Heart right ventricle (tissue), 16 donors: ENCODE results near the gene ESM1. TPM values are rescaled to one million over a fixed set of nuclear protein-coding genes. Genes with fewer than 3 reads are reported as not detected.

Experiments used
- ATAC-seq, 8 donors: fragments of 200-7000 bp; cut with Tn5 transposase; one replicate each; pipeline ENCODE4 v1.9.1; 2020; ENCODE audit warnings: mild to moderate bottlenecking in 8 of 8, moderate library complexity in 8 of 8, moderate number of reproducible peaks in 1 of 8
- DNase-seq, 2 donors: peaks; one replicate each; pipeline ENCODE4 v3.0.0-alpha.2; 2020
- H3K27ac ChIP-seq, 10 donors: fragments of 200-600 bp; sonication (generic) in 2 of 10; one replicate each; pipeline versions ENCODE4 v1.5.0 to v1.8.0; 2020 to 2022; ENCODE audit warnings: mild to moderate bottlenecking in 3 of 10
- H3K27me3 ChIP-seq, 7 donors: fragments of 200-600 bp; one replicate each; pipeline ENCODE4 v1.8.0; 2021 to 2022; ENCODE audit warnings: mild to moderate bottlenecking in 2 of 7
- H3K36me3 ChIP-seq, 9 donors: fragments of 200-600 bp; sonication (generic) in 1 of 9; one replicate each; pipeline versions ENCODE4 v1.5.0 to v1.8.0; 2020 to 2022; ENCODE audit warnings: mild to moderate bottlenecking in 2 of 9
- H3K4me1 ChIP-seq, 9 donors: fragments of 200-600 bp; sonication (generic) in 1 of 9; one replicate each; pipeline versions ENCODE4 v1.5.0 to v1.8.0; 2020 to 2022; ENCODE audit warnings: mild to moderate bottlenecking in 4 of 9
- H3K4me3 ChIP-seq, 10 donors: fragments of 200-600 bp; sonication (generic) in 2 of 10; one replicate each; pipeline versions ENCODE4 v1.5.0 to v1.8.0; 2020 to 2022; ENCODE audit warnings: mild to moderate bottlenecking in 7 of 10, moderate library complexity in 2 of 10
- H3K9me3 ChIP-seq, 11 donors: fragments of 200-600 bp in 10 of 11; sonication (generic) in 2 of 11; one replicate each; pipeline versions ENCODE4 v1.5.0 to v1.8.0; 2013 to 2022; ENCODE audit warnings: mild to moderate bottlenecking in 2 of 11, control low read depth in 1 of 11, moderate library complexity in 1 of 11
- CTCF ChIP-seq, 9 donors: fragments of 200-600 bp; sonication (generic) in 2 of 9; IDR thresholded peaks; one replicate each; pipeline versions ENCODE4 v1.5.0 to v1.8.0; 2021 to 2022; ENCODE audit warnings: antibody characterized with exemption in 9 of 9, mild to moderate bottlenecking in 5 of 9, moderate library complexity in 1 of 9
- WGBS, 2 donors: extraction: QIAGEN DNeasy Blood & Tissue Kit; methylation state at CpG; one replicate each; pipeline ENCODE4 v1.1.7; 2013; ENCODE audit warnings: inconsistent platforms in 1 of 2; 5-methylcytosine and 5-hydroxymethylcytosine counted together
- intact Hi-C, 10 donors: fragments of 100-400 bp; cut with DNase I; formaldehyde crosslinking; loops; one replicate each; pipeline versions ENCODE4 v1.11.1 to v1.14.2; 2022
- polyA plus RNA-seq, 2 donors: library from polyadenylated mRNA; stranded (reverse); fragments of 200-250 nt; gene quantifications; one replicate each; pipeline ENCODE4 v1.2.3, GENCODE V29; 2013
- total RNA-seq, 10 donors: library from RNA; stranded (reverse); fragmentation: NEBNext Ultra II Directional in 3 of 10; extraction: Animal tissue kit (Norgen Biotek cat#: 25700) in 3 of 10; gene quantifications; one replicate each; pipeline versions ENCODE4 v1.2.1 to v1.2.4, GENCODE V29; 2021 to 2023
- donor health status: Arrhythmogenic right ventricular cardiomyopathy.
- donor health status: ischemic (EF 13 %, LVEDD 7.1; RV severe dilation, severe dysfunction).
- donor health status: healthy with polysubstance abuse.
- donor health status: DM: no; HTN: yes; CAD: no.
- donor health status: DM: no; HTN: no; CAD: no.
- donor health status: ischemic (EF 25% LVEDD 6.9; RV normal size, moderate dysfunction).
- donor health status: ischemic (EF 25% LVEDD 5.7; RV mildly dilated, moderate dysfunction).
- donor health status: healthy.
- donor health status: DM: yes; HTN: yes; CAD: no.
- donor health status: Ischemic cardiomyopathy.
- donor health status: ischemic (EF 35%, LVEDD 5.7; RV mildly dilated, moderate dysfunction).
- donor health status: nonischemic (EF 11% LVEDD 7.7; RV severe dilation, severe dysfunction).
- donor health status: DM: yes; HTN: yes; CAD: no.
- donor health status: PGD.
- donor health status: ischemic (EF 29% LVEDD 5.4; RV normal size, mild dysfunction).
- donor health status: nonischemic (EF 23%, LVEDD 6.1; RV moderate dilation, normal function).

Gene ESM1
- total and polyA plus RNA-seq, 12 donors = 0.13 to 2.0 (median 0.73) TPM; not detected in 2

- Histone ChIP-seq H3K9me3 (peaks cover 0 to 5% (median 0%) of the 10 kb centered on the region in 11 donors), H3K36me3 (no peaks in the 10 kb centered on the region), H3K4me1 (no peaks in the 10 kb centered on the region), H3K27me3 (peaks cover 0 to 7% (median 0%) of the 10 kb centered on the region in 7 donors), H3K27ac (no peak overlapping the region), H3K4me3 (no peak overlapping the region)
- ATAC-seq (no peak), DNase-seq (no peak)
- intact Hi-C loops = no loop called here
- TF ChIP-seq CTCF (IDR thresholded peaks at IDR 0.05) = no peak
- 66 to 71% methylated on average over 2 of the region's 2 CpGs for WGBS, 2 donors
These were observed 11.7 kb upstream of the ESM1 start for GRCh38 chr5:54997081-54997480.

- ATAC-seq (no peak), DNase-seq (no peak)
- peaks cover 0 to 7% (median 0%) of the 10 kb centered on the region in 7 donors for H3K27me3 ChIP-seq
- no peaks in the 10 kb centered on the region for H3K4me1 ChIP-seq
- intact Hi-C loops = no loop called here
- H3K9me3 ChIP-seq = no peaks in the 10 kb centered on the region
- no peak for TF ChIP-seq CTCF (IDR thresholded peaks at IDR 0.05)
- no peak overlapping the region for H3K27ac ChIP-seq
- no peak overlapping the region for H3K4me3 ChIP-seq
- no peaks in the 10 kb centered on the region for H3K36me3 ChIP-seq
- 71% methylated on average over 5 of the region's 5 CpGs for WGBS, 2 donors
These were observed 11.1 kb upstream of the ESM1 start for GRCh38 chr5:54996466-54996865.

GRCh38 chr5:54995168-54995567 is 9.8 kb upstream of the ESM1 start:
- WGBS, 2 donors = 94 to 97% methylated on average over 3 of the region's 3 CpGs
- intact Hi-C loops = no loop called here
- H3K36me3 ChIP-seq = no peaks in the 10 kb centered on the region
- H3K4me3 ChIP-seq = no peak overlapping the region
- DNase-seq = no peak
- no peak for TF ChIP-seq CTCF (IDR thresholded peaks at IDR 0.05)
- H3K9me3 ChIP-seq = no peaks in the 10 kb centered on the region
- peaks cover 0 to 7% (median 0%) of the 10 kb centered on the region in 7 donors for H3K27me3 ChIP-seq
- ATAC-seq = no peak
- no peak overlapping the region for H3K27ac ChIP-seq
- no peaks in the 10 kb centered on the region for H3K4me1 ChIP-seq

GRCh38 chr5:54994628-54995027 is 9.2 kb upstream of the ESM1 start:
- Histone ChIP-seq H3K36me3 (no peaks in the 10 kb centered on the region), H3K4me1 (no peaks in the 10 kb centered on the region), H3K27me3 (peaks cover 0 to 7% (median 3%) of the 10 kb centered on the region in 7 donors), H3K4me3 (no peak overlapping the region), H3K27ac (no peak overlapping the region), H3K9me3 (no peaks in the 10 kb centered on the region)
- ATAC-seq = no peak
- WGBS, 2 donors = 61% methylated on average over 2 of the region's 2 CpGs
- no peak for TF ChIP-seq CTCF (IDR thresholded peaks at IDR 0.05)
- no peak for DNase-seq
- intact Hi-C loops = no loop called here
